GM10248 (cell line): ENCODE measurements around the gene ELK4.

Experiments used
- CTCF ChIA-PET: fragments of 300-600 bp; sonication (Branson Sonifier 250); formaldehyde crosslinking; extraction: SDS; loops from one replicate; lab custom pipeline; 2021; ENCODE audit warnings: antibody characterized with exemption; lab: Yijun Ruan, JAX
- POLR2A ChIA-PET: fragments of 350-650 bp; sonication (Branson Sonifier 250); formaldehyde crosslinking; extraction: SDS; loops from one replicate; lab custom pipeline; 2020; ENCODE audit warnings: antibody characterized with exemption; lab: Yijun Ruan, JAX
- DNase-seq: peaks from one replicate; pipeline ENCODE4 v3.0.0; 2012; ENCODE audit errors: extremely low spot score
- TF ChIP-seq, protein P1 (sequence below): IDR thresholded peaks from 2 replicates; pipeline ENCODE4 v1.5.1; 2012; ENCODE audit warnings: mild to moderate bottlenecking, low read depth; ENCODE audit errors: extremely low read depth, missing control alignments, control extremely low read depth

The ELK4 gene

DNA sequence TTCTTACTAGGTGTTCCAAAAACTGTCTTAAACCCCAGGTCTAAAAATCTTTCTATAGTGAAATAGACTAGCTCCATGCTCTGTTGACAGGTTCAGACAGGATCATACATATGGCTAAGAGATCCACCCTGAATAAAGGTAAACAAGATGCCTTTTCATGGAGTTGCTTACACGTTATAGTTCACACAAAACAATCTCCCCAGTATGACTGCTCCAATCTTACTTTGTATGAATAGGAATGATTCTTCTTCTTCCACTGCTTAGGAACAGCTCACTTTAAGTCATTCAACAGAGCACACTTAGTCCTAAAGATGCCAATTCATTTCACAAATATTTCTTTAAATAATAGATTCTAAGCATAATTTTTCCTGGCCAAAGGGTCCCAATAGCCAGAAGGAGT, 16.0 kb downstream of the ELK4 start:
- POLR2A ChIA-PET, result no interaction called here
- CTCF ChIA-PET, result interaction anchor here (1.4 to 1.8 kb wide), 2 partner anchors 24 to 43 kb away, joined by 6 to 13 read pairs; no protein-coding TSS in a partner anchor
- TF ChIP-seq, protein P1, sequence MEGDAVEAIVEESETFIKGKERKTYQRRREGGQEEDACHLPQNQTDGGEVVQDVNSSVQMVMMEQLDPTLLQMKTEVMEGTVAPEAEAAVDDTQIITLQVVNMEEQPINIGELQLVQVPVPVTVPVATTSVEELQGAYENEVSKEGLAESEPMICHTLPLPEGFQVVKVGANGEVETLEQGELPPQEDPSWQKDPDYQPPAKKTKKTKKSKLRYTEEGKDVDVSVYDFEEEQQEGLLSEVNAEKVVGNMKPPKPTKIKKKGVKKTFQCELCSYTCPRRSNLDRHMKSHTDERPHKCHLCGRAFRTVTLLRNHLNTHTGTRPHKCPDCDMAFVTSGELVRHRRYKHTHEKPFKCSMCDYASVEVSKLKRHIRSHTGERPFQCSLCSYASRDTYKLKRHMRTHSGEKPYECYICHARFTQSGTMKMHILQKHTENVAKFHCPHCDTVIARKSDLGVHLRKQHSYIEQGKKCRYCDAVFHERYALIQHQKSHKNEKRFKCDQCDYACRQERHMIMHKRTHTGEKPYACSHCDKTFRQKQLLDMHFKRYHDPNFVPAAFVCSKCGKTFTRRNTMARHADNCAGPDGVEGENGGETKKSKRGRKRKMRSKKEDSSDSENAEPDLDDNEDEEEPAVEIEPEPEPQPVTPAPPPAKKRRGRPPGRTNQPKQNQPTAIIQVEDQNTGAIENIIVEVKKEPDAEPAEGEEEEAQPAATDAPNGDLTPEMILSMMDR, result no peak

DNA sequence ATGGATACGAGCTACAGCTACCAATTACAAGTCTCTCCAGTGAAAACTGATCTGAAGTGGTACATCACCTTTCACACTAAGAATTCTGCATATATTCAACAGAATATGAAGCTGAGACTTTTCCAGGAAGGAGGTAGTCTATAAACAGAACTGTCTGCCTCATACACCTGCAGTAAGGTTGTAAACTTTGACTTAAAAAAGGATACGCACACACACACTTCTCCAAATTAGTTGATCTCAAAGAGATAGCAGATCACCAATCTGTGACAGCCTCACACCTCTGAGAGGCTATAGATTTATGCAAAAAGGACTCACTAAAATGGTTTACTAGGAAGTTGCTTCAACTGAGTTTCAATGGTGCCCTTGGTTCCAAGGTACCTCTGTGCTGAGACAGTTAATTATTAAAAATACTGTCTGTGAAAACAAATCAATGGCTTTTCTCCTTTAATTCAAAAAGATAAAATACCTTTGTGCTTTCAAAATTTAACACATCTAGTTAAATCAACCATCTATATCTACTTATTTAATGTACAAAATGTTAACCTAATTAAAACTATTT, 17.9 kb downstream of the ELK4 start:
- POLR2A ChIA-PET, result interaction anchor here (0.5 kb wide), 1 partner anchor 252 kb away, joined by 7 read pairs; no protein-coding TSS in a partner anchor
- TF ChIP-seq, protein P1, result no peak

More for the DNA sequence above, 16.0 kb downstream of the ELK4 start:
- DNase-seq, result no peak

DNA sequence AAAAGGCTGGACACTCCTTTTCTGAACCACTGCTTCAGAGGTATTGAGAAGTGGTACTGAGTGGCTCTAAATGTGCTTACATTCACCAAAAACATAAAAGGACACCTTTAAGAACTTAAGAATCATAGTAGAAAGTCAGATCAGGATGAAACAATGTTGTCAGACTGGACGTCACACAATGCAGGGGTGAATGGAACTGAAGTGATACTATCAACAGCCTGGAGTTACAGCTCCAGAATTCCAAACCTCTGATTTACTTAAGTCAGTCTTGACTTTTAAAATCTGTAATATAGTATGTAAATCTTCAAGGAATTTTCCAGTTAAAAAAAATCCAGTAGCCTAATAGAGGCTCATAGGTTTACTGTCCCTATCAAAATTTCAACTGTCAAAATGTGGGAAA, 19.3 kb downstream of the ELK4 start:
- no peak for DNase-seq
- TF ChIP-seq, protein P1, result no peak
- ChIA-PET POLR2A (no interaction called here), CTCF (interaction anchor here (0.9 to 3.2 kb wide), 4 partner anchors 12 to 46 kb away, joined by 3 to 19 read pairs (median 10); partner anchors contain the start of gene ELK4)

More for the DNA sequence above, 17.9 kb downstream of the ELK4 start:
- CTCF ChIA-PET, result interaction anchor here (0.9 to 3.2 kb wide), 4 partner anchors 9 to 22 kb away, joined by 3 to 19 read pairs (median 10); partner anchors contain the start of gene ELK4
- no peak for DNase-seq

DNA sequence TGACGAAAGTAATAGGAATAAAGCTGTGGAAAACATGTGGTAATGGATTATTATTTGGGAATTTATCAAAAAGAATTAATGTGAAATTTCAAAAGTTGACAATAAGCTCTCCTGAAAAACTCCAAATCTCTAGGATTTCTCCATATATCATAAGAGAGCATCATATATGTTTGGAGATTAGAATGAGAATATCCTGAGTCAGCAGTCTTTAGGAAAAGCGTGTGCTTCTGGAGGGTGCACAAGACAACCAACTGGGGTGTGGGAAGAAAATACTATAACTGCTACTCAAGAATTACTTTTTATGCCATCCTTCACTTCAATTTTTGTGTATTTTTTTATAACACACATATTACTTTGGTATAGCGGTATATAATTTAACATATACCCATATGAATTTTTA, 19.7 kb downstream of the ELK4 start:
- POLR2A ChIA-PET, result no interaction called here
- CTCF ChIA-PET, result interaction anchor here (2.2 to 3.2 kb wide), 3 partner anchors 11 to 20 kb away, joined by 9 to 19 read pairs (median 11); partner anchors contain the start of gene ELK4
- TF ChIP-seq, protein P1, result no peak
- DNase-seq, result no peak

DNA sequence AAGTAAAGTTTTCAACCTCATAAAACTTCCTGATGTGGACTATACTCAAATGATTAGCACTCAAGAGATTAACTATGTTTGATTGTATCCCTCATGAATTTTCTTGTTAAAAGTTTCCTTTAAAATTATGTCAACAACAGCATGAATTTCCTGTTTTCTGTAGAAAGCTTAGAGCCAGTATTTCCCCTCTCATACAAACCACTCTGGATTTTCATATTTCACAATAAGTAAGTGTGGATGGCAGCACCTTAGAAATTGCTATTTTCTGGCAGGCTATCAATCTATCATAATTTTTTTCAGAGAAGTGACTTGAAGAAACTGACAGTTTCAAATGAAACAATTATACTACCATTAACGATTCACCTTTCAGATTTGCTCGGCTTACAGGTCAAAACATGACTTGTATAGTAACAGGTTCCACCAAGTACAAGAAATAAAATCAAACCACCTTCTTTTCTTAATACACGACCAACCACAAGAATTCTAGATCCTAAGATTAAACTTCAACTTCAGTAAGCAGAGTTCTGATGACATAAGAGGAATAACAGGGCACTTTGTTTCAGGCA, 20.8 kb downstream of the ELK4 start:
- CTCF ChIA-PET, result interaction anchor here (3.2 kb wide), 1 partner anchor 19 kb away, joined by 19 read pairs; no protein-coding TSS in a partner anchor
- no peak for DNase-seq
- TF ChIP-seq, protein P1, result no peak
- POLR2A ChIA-PET, result no interaction called here

DNA sequence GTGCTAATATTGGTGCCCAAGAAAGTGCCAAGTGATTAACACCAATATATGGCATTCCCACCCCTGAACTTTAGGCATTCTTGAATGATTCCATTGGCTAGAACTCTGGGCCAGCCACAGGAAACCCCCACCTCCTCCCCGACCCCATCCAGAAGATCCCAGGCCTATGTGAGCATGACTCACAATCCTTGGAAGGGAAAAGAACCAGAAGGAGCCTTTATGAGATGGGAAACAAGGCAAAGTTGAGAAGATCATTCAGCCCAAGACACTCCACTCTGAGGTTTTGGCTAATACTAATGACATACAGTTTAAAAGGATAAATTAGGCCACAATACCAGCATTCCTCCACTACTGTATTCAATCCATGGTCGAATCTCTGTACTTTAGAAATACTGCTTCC, 21.8 kb downstream of the ELK4 start:
- POLR2A ChIA-PET, result no interaction called here
- DNase-seq, result no peak
- CTCF ChIA-PET, result interaction anchor here (6.4 kb wide), 1 partner anchor 18 kb away, joined by 38 read pairs; no protein-coding TSS in a partner anchor
- TF ChIP-seq, protein P1, result no peak
